Ovary (tissue), 3 donors: ENCODE results near the gene ANTXRL.

Source experiments
- EP300 ChIP-seq: sonication (generic); formaldehyde crosslinking; IDR thresholded peaks from one replicate; pipeline ENCODE4 v1.6.1; 2017; ENCODE audit warnings: antibody characterized with exemption
- POLR2A ChIP-seq: fragments of 450-650 bp; IDR thresholded peaks from one replicate; pipeline ENCODE4 v1.6.1; 2017; ENCODE audit warnings: antibody characterized with exemption, mild to moderate bottlenecking, moderate library complexity
- TF ChIP-seq, protein P1 (sequence below), 3 donors: fragments of 450-650 bp in 2 of 3; fragments of 200-600 bp in 1 of 3; IDR thresholded peaks; one replicate each; pipeline versions ENCODE4 v1.5.1 to v1.8.0; 2016 to 2022; ENCODE audit warnings: antibody characterized with exemption in 3 of 3, mild to moderate bottlenecking in 1 of 3
- donor health status: DM: no; HTN: no; CAD: no.

DNA sequence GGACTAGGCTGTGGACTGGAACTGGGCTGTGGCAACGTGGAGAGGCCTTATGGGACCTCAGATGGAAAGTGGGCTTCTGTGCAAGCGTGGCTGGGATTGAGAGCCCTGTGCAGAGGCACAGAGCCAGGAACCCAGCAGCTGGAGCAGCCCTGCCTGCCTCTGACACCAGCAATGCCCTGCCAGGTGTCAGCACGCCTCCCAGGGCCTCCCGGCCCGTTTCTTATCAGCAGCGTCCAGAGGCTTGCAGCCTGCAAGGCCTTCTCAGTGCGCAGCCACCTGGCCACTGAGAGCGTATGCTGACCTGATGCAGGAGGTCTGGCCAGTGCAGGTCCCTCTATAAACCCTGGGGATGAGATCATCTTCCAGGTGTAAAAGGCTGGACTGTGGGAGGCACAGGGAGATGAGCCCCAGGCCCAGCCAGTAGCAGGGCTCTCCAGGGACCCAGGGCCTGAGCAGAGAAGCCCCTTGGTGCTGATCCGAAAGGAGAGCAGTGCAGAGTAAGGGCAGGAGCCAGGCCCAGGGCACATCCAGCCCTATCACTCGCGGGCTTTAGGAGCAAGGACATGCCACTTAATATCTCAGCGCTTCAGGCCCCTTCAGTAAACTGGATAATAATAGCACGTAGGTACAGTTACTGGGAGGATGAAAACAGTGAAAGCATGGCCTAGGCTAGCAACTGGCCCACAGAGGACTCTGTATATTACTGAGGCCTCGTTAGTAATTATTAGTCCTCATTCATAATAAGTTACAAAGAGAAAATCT is 38.8 kb upstream of the ANTXRL start:
- TF ChIP-seq, protein P1, sequence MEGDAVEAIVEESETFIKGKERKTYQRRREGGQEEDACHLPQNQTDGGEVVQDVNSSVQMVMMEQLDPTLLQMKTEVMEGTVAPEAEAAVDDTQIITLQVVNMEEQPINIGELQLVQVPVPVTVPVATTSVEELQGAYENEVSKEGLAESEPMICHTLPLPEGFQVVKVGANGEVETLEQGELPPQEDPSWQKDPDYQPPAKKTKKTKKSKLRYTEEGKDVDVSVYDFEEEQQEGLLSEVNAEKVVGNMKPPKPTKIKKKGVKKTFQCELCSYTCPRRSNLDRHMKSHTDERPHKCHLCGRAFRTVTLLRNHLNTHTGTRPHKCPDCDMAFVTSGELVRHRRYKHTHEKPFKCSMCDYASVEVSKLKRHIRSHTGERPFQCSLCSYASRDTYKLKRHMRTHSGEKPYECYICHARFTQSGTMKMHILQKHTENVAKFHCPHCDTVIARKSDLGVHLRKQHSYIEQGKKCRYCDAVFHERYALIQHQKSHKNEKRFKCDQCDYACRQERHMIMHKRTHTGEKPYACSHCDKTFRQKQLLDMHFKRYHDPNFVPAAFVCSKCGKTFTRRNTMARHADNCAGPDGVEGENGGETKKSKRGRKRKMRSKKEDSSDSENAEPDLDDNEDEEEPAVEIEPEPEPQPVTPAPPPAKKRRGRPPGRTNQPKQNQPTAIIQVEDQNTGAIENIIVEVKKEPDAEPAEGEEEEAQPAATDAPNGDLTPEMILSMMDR (IDR thresholded peaks at IDR 0.05): no peak
- TF ChIP-seq POLR2A (no peak), EP300 (no peak)
